Raji (cell line): ENCODE data around the gene ZBTB12.

Experiments
- POLR2A ChIP-seq: IDR thresholded peaks from 2 replicates; pipeline ENCODE4 v1.6.1; 2011; ENCODE audit warnings: low read depth, low read length, control low read depth; ENCODE audit not compliant: insufficient read depth

Gene ZBTB12, protein sequence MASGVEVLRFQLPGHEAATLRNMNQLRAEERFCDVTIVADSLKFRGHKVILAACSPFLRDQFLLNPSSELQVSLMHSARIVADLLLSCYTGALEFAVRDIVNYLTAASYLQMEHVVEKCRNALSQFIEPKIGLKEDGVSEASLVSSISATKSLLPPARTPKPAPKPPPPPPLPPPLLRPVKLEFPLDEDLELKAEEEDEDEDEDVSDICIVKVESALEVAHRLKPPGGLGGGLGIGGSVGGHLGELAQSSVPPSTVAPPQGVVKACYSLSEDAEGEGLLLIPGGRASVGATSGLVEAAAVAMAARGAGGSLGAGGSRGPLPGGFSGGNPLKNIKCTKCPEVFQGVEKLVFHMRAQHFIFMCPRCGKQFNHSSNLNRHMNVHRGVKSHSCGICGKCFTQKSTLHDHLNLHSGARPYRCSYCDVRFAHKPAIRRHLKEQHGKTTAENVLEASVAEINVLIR

DNA sequence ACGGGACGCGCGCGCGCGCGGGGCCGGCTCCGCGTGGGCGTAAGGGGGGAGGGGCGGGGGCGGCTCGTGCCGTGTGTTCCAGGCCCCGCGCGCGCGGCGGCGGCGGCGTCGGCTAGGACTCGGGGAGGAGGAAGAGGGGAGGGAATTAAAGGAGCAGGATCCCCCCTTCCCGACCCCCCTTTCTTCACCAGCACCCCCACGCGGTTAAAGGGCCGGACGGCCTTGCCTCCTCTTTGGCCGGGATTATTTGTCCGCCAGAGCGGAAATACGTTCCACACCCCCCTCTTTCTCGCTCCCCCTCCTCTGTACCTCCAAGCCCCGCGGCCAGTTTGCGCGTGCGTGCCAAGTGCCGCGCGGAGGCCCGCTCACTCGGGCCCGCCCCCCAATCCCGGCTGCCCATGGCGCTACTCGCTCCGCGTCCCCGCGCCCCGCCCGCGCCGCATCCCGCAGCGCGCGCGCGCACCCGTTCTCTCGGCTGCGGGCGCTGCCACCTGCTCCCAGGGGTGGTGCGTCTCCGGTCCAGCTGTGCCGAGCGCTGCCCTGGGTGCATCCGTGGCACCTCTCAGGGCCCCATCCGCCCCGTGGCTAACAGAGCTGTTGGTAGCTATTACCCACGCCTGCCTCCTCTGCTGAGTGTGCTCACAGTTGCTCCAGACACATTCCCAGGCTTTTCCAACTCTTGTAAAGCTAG lies at the start of gene ZBTB12:
Gene ZBTB12, minus strand, starts transcription at position 134 of the 691 bp plus-strand sequence. CDS start 781 bp downstream, outside the sequence.
- peak; percentile 66 for TF ChIP-seq POLR2A

DNA sequence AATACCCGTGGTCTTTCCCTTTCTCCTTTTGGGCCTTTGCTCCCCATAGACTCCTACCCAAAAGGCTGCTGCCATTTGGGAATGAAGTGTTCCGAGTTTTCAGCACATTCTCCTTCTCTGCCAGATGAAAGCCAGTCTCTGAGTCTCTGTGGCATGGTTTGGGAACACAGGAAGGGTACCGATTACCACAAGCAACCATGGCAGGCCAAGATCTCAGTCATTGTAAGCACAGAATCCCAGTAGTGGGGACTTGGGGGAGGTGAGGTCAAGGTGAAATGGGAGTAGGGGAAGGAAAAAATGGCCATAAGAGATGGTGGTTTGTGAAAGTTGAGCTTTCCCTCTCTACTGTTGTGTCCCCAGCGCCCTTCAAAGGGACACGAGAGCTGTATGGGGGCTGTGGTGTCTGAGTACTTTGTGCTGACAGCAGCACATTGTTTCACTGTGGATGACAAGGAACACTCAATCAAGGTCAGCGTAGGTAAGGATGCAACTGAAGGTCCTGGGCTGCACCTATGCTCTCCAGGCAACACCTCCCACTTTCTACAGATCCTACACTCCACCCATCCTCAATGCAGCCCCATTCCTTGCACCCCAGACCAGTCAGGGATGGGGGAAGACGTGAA lies 48.2 kb upstream of the ZBTB12 start:
- 0 out of 2 replicates have a peak, but pooled peaks have one; percentile 4 for TF ChIP-seq POLR2A

DNA sequence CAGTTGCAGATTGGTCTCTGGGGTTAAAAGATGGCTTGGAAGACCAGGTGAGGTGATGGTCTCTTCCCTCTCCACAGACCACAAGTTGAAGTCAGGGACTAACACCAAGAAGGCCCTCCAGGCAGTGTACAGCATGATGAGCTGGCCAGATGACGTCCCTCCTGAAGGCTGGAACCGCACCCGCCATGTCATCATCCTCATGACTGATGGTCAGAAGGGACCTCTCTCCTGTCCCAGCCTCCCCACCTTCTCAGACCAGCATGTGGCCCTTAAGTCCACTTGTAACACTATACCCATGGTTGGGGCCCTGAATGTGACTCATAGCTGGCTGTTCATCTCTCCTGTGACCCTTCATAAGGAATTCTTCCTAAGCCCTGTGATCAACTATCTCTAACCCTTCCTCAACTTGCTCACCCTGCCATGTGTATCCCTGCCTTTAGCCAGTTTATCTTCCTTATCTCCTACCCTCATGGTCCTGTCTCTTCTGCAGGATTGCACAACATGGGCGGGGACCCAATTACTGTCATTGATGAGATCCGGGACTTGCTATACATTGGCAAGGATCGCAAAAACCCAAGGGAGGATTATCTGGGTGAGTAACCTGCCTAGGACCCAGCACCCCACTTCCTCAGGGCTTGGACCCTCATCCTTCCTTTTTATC lies 47.0 kb upstream of the ZBTB12 start:
- TF ChIP-seq POLR2A: no peak

DNA sequence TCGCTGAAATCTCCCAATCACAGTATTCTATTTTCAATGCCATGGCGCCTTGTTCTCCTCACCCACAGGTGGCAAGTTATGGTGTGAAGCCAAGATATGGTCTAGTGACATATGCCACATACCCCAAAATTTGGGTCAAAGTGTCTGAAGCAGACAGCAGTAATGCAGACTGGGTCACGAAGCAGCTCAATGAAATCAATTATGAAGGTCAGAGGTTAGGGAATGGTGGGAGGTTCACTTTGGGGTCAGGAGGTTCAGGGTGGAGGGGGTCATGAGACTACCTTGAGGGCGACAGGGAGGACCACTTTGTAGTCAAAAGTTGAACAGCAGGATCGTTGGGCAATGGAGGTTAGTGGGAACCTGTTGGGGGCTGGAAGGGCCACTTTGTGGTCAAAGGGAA lies 46.4 kb upstream of the ZBTB12 start:
- TF ChIP-seq POLR2A: no peak

DNA sequence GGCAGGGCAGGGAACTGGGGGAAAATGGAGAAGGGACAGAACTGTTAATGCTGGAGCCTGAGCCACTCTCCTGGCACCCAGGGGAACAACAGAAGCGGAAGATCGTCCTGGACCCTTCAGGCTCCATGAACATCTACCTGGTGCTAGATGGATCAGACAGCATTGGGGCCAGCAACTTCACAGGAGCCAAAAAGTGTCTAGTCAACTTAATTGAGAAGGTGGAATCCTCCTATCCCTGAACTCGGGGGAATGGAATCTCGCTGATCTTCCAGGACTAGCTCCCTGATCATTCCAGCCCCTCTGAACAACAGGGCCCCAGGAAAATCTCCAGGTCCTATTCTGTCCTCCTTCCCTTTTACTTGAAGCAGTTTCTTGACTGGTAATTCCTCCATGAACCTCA lies 46.0 kb upstream of the ZBTB12 start:
- no peak for TF ChIP-seq POLR2A

DNA sequence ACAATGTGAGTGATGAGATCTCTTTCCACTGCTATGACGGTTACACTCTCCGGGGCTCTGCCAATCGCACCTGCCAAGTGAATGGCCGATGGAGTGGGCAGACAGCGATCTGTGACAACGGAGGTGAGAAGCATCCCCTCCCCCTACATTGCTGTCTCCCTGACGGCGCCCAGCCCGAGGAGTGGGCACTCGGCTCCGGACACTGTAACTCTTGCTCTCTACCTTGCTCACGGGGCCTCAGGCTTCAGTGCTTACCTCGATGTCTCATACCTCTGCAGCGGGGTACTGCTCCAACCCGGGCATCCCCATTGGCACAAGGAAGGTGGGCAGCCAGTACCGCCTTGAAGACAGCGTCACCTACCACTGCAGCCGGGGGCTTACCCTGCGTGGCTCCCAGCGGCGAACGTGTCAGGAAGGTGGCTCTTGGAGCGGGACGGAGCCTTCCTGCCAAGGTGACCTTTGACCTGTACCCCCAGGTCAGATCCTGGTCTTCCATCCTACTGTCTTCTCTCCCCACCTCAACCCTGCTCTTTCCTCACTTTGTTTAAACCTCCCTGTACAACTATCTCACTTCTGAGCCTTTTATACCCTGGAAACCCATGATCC lies 45.3 kb upstream of the ZBTB12 start:
- no peak for TF ChIP-seq POLR2A

DNA sequence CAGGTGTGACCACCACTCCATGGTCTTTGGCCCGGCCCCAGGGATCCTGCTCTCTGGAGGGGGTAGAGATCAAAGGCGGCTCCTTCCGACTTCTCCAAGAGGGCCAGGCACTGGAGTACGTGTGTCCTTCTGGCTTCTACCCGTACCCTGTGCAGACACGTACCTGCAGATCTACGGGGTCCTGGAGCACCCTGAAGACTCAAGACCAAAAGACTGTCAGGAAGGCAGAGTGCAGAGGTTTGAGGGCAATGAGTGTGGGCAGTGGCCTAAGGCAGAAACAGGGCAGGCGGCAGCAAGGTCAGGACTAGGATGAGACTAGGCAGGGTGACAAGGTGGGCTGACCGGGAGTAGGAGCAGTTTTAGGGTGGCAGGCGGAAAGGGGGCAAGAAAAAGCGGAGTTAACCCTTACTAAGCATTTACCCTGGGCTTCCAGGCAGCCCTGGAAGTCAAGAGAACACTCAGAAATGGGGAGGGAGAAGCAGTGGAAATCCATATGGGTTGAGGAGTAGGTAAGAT lies 44.5 kb upstream of the ZBTB12 start:
- no peak for TF ChIP-seq POLR2A

DNA sequence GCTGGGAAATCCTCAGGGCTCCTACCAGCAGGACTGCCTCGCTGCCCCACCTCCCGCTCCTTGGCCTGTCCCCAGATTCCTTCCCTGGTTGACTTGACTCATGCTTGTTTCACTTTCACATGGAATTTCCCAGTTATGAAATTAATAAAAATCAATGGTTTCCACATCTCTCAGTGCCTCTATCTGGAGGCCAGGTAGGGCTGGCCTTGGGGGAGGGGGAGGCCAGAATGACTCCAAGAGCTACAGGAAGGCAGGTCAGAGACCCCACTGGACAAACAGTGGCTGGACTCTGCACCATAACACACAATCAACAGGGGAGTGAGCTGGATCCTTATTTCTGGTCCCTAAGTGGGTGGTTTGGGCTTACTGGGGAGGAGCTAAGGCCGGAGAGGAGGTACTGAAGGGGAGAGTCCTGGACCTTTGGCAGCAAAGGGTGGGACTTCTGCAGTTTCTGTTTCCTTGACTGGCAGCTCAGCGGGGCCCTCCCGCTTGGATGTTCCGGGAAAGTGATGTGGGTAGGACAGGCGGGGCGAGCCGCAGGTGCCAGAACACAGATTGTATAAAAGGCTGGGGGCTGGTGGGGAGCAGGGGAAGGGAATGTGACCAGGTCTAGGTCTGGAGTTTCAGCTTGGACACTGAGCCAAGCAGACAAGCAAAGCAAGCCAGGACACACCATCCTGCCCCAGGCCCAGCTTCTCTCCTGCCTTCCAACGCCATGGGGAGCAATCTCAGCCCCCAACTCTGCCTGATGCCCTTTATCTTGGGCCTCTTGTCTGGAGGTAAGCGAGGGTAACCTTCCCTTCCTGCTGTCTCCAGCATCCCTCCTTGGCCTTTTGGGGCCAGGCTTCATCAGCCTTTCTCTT lies 43.9 kb upstream of the ZBTB12 start, which contains the start of gene CFB:
Gene CFB, plus strand, starts transcription at position 589 of the 863 bp plus-strand sequence. Its CDS starts 127 bp downstream, at position 716.
- TF ChIP-seq POLR2A: no peak

DNA sequence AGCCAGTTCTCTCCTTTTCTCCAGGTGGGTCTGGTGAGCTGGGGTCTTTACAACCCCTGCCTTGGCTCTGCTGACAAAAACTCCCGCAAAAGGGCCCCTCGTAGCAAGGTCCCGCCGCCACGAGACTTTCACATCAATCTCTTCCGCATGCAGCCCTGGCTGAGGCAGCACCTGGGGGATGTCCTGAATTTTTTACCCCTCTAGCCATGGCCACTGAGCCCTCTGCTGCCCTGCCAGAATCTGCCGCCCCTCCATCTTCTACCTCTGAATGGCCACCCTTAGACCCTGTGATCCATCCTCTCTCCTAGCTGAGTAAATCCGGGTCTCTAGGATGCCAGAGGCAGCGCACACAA lies 43.2 kb upstream of the ZBTB12 start:
- no peak for TF ChIP-seq POLR2A

DNA sequence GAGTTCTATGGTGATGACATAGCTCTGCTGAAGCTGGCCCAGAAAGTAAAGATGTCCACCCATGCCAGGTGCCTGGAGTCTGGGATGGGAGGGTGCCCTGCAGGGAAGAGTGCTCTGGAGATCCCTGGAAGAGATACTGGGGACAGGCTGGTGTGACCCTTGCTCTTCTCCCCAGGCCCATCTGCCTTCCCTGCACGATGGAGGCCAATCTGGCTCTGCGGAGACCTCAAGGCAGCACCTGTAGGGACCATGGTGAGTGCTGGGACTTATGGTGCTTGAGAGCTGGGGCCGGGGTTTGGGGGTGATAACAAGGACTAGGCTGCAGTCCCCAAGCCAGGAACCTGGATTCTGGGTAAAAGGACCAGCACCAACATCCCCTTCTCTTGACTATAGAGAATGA lies 41.9 kb upstream of the ZBTB12 start:
- TF ChIP-seq POLR2A: no peak

DNA sequence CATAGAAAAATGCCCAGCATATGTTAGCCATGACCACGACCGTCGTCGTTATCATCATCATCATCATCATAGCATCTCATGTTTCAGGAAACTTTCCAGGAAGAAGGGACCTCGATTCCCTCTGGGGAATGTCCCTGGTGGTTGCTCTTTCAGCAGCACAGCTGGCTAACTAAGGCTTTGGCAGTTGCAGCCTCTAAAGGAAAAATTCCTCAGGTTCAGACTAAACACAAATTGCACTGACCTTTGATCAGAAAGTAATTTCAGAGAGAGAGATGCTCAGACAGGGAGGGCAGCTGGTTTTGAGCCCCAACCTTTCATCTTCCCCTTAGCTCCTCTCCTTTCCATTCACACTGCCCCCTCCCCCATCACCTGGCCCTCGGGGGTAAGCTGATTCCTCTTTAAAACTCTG lies 38.4 kb upstream of the ZBTB12 start:
- no peak for TF ChIP-seq POLR2A

DNA sequence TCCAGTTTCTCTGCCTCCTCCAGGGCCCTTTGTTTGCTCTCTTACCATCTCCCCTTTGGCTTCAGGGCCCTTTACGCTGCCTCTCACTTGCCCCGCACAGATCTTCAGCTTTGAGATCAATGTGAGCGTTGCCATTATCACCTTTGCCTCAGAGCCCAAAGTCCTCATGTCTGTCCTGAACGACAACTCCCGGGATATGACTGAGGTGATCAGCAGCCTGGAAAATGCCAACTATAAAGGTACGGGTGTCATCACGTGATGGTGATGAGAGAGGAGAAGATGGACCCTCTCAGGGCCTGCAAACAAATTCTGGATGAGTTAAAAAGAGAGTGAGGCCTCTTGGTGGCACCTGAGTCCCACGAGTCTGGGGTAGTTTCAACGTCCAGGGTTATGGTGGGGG lies 33.9 kb upstream of the ZBTB12 start:
- TF ChIP-seq POLR2A: no peak

DNA sequence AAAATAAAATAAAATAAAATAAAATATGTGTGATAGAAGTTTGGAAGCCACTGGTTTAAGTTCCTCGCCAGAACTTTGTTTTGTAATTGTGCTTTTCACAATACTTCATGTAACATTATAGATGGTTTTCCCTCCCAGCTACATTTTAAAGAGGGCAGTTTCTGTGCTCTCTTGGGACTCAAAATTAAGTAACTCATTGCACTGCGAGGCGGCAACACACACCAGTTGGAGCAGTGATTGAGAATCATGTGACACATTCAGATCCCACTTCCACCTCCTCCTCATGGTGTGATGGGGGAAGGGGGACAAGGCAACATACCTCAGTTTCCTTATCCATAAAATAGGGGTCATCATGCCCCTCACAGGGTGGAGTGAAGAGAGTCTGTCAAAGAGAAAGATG lies 33.1 kb upstream of the ZBTB12 start:
- TF ChIP-seq POLR2A: no peak

DNA sequence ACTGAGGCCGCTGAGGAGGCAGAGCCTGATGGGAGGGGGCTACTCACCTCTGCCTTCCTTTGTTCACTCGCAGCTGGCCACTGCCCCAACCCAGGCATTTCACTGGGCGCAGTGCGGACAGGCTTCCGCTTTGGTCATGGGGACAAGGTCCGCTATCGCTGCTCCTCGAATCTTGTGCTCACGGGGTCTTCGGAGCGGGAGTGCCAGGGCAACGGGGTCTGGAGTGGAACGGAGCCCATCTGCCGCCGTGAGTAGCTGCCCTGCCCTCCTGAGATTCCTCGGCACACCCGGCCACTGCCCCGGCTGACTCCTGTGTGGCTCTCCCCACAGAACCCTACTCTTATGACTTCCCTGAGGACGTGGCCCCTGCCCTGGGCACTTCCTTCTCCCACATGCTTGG lies 31.7 kb upstream of the ZBTB12 start:
- no peak for TF ChIP-seq POLR2A

DNA sequence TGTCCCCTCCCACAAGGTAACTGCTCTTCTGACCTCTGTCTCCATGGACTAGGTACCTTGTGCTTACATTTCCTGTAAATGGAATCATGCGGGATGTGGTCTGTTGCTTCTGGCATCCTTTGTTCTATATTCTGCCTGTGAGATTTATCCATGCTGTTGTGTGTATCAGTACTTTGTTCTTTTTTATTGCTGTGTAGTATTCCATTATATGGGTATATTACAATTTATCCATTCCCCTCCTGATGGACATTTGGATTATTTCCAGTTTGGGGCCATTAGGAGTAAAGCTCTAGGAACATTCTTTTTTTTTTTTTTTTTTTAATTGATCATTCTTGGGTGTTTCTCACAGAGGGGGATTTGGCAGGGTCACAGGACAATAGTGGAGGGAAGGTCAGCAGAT lies 29.1 kb upstream of the ZBTB12 start:
- no peak for TF ChIP-seq POLR2A

DNA sequence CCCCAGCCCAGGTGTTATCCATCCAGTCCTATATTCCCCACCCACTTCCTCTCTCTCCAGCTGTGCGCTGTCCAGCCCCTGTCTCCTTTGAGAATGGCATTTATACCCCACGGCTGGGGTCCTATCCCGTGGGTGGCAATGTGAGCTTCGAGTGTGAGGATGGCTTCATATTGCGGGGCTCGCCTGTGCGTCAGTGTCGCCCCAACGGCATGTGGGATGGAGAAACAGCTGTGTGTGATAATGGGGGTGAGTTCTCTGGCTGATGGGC lies 26.7 kb upstream of the ZBTB12 start:
- no peak for TF ChIP-seq POLR2A
